SK-N-SH (cell line): ENCODE results near the gene PCBP3. TPM values are rescaled to one million over a fixed set of nuclear protein-coding genes. Genes with fewer than 3 reads are reported as not detected.

ENCODE experiments used
- CTCF ChIA-PET: fragments of 300-600, 350-600 bp; formaldehyde crosslinking; extraction: SDS; loops from one replicate; lab custom pipeline; 2021; lab: Yijun Ruan, JAX
- POLR2A ChIA-PET: fragments of 350-600 bp; sonication (Branson Sonifier 250); formaldehyde crosslinking; extraction: SDS; loops from one replicate; lab custom pipeline; 2020; ENCODE audit warnings: antibody characterized with exemption, inconsistent platforms; lab: Yijun Ruan, JAX
- DNase-seq: peaks from one replicate; pipeline ENCODE4 v3.0.0; 2012
- H2AFZ ChIP-seq: fragments of 200-600 bp; sonication (generic); 2 replicates; pipeline ENCODE4 v1.8.1; 2016; ENCODE audit warnings: antibody characterized with exemption, mild to moderate bottlenecking, low read depth
- H3F3A ChIP-seq: fragments of 200-600 bp; sonication (generic); replicated peaks from 2 replicates; pipeline ENCODE3; 2016; ENCODE audit warnings: antibody characterized with exemption, mild to moderate bottlenecking; ENCODE audit not compliant: insufficient read depth
- H3K27ac ChIP-seq, 2 experiments: fragments of 200-500 bp in 1 of 2; fragments of 200-600 bp in 1 of 2; sonication (Bioruptor generic) in 1 of 2; sonication (generic), shearing (Covaris generic) in 1 of 2; 2 replicates each; pipeline versions ENCODE4 v1.5.1 to v1.6.1; 2014 to 2016; ENCODE audit warnings: low read depth in 2 of 2, inconsistent platforms in 1 of 2, low read length in 1 of 2, mild to moderate bottlenecking in 1 of 2, mixed read lengths in 1 of 2
- H3K27me3 ChIP-seq: fragments of 200-600 bp; sonication (generic), shearing (Covaris generic); 2 replicates; pipeline ENCODE4 v1.6.1; 2016; ENCODE audit warnings: mixed run types; ENCODE audit not compliant: insufficient read depth
- H3K36me3 ChIP-seq, 2 experiments: fragments of 200-500 bp in 1 of 2; fragments of 200-600 bp in 1 of 2; sonication (Bioruptor generic) in 1 of 2; sonication (generic) in 1 of 2; replicated peaks in 1 of 2; 2 replicates each; pipeline versions ENCODE3 to v1.5.1; 2014 to 2016; ENCODE audit warnings: low read length in 1 of 2, mild to moderate bottlenecking in 1 of 2; ENCODE audit not compliant: insufficient read depth in 2 of 2, control insufficient read depth in 1 of 2
- H3K4me1 ChIP-seq, 2 experiments: fragments of 200-500 bp in 1 of 2; fragments of 200-600 bp in 1 of 2; sonication (Bioruptor generic) in 1 of 2; sonication (generic), shearing (Covaris generic) in 1 of 2; 2 replicates each; pipeline versions ENCODE4 v1.5.1 to v1.6.1; 2014 to 2016; ENCODE audit warnings: low read depth in 1 of 2, low read length in 1 of 2, mixed run types in 1 of 2; ENCODE audit not compliant: insufficient read depth in 2 of 2, control insufficient read depth in 1 of 2
- H3K4me2 ChIP-seq: fragments of 200-600 bp; sonication (generic), shearing (Covaris generic); 2 replicates; pipeline ENCODE4 v1.6.1; 2017; ENCODE audit warnings: mixed run types
- H3K4me3 ChIP-seq, 2 experiments: fragments of 200-500 bp in 1 of 2; fragments of 200-600 bp in 1 of 2; sonication (Bioruptor generic) in 1 of 2; sonication (generic), shearing (Covaris generic) in 1 of 2; 2 replicates each; pipeline versions ENCODE4 v1.5.1 to v1.8.1; 2014 to 2016; ENCODE audit warnings: low read depth in 2 of 2, inconsistent platforms in 1 of 2, low read length in 1 of 2, mild to moderate bottlenecking in 1 of 2, mixed read lengths in 1 of 2, moderate library complexity in 1 of 2
- H3K79me2 ChIP-seq: fragments of 200-600 bp; sonication (generic); 2 replicates; pipeline ENCODE4 v1.8.1; 2017; ENCODE audit warnings: mild to moderate bottlenecking; ENCODE audit not compliant: insufficient read depth
- H3K9ac ChIP-seq: fragments of 200-600 bp; sonication (generic); 2 replicates; pipeline ENCODE4 v1.6.1; 2017; ENCODE audit warnings: mixed run types
- H3K9me2 ChIP-seq: fragments of 200-600 bp; sonication (generic); 2 replicates; pipeline ENCODE4 v1.6.1; 2017; ENCODE audit warnings: mixed run types
- H3K9me3 ChIP-seq: fragments of 200-600 bp; sonication (generic); 2 replicates; pipeline ENCODE4 v1.6.1; 2017; ENCODE audit warnings: mixed run types, mild to moderate bottlenecking, moderate library complexity
- H4K20me1 ChIP-seq: fragments of 200-600 bp; sonication (generic); 2 replicates; pipeline ENCODE4 v1.6.1; 2017; ENCODE audit warnings: mild to moderate bottlenecking, mixed run types; ENCODE audit not compliant: insufficient read depth
- CHD2 ChIP-seq: fragments of 150-350 bp; IDR thresholded peaks from 2 replicates; pipeline ENCODE4 v1.6.1; 2018; ENCODE audit warnings: low read length; ENCODE audit not compliant: partially characterized antibody
- EP300 ChIP-seq, 2 experiments: IDR thresholded peaks; 2 replicates each; pipeline versions ENCODE4 v1.4.0 to v1.6.1; 2012; ENCODE audit warnings: borderline replicate concordance in 1 of 2, low read depth in 1 of 2, low read length in 1 of 2
- EZH2phosphoT487 ChIP-seq: fragments of 200-600 bp; sonication (generic); IDR thresholded peaks from 2 replicates; pipeline ENCODE4 v1.6.1; 2017; ENCODE audit warnings: low read depth, mixed run types, mild to moderate bottlenecking, antibody characterized with exemption, moderate library complexity, borderline replicate concordance
- FOSL2 ChIP-seq: IDR thresholded peaks from 2 replicates; pipeline ENCODE4 v1.4.0; 2012; ENCODE audit warnings: low read depth, mild to moderate bottlenecking, moderate library complexity, borderline replicate concordance
- GABPA ChIP-seq: IDR thresholded peaks from 2 replicates; pipeline ENCODE4 v1.4.0; 2012; ENCODE audit warnings: low read depth, mild to moderate bottlenecking
- MAX ChIP-seq: IDR thresholded peaks from 2 replicates; pipeline ENCODE4 v1.4.0; 2012; ENCODE audit warnings: low read depth
- MEF2A ChIP-seq: IDR thresholded peaks from 2 replicates; pipeline ENCODE4 v1.4.0; 2012; ENCODE audit warnings: low read depth, borderline replicate concordance
- NRF1 ChIP-seq: IDR thresholded peaks from 2 replicates; pipeline ENCODE4 v1.6.1; 2012; ENCODE audit warnings: low read depth, mild to moderate bottlenecking, low read length
- RAD21 ChIP-seq: IDR thresholded peaks from 2 replicates; pipeline ENCODE4 v1.6.1; 2012; ENCODE audit warnings: mild to moderate bottlenecking, low read length
- RFX5 ChIP-seq: IDR thresholded peaks from 2 replicates; pipeline ENCODE4 v1.6.1; 2012; ENCODE audit warnings: mild to moderate bottlenecking, improper control_type of control experiment, low read length
- RXRA ChIP-seq: IDR thresholded peaks from 2 replicates; pipeline ENCODE4 v1.4.0; 2012; ENCODE audit warnings: low read depth, mild to moderate bottlenecking, borderline replicate concordance
- SMC3 ChIP-seq: IDR thresholded peaks from 2 replicates; pipeline ENCODE4 v1.6.1; 2012; ENCODE audit warnings: low read depth, low read length, improper control_type of control experiment
- USF2 ChIP-seq: fragments of 150-350 bp; IDR thresholded peaks from 2 replicates; pipeline ENCODE4 v1.6.1; 2017; ENCODE audit warnings: antibody characterized with exemption, low read length, low read depth, borderline replicate concordance
- ZBTB33 ChIP-seq: IDR thresholded peaks from 2 replicates; pipeline ENCODE4 v1.4.0; 2012; ENCODE audit warnings: low read depth, borderline replicate concordance
- WGBS: methylation state at CpG from one replicate; pipeline ENCODE4 v1.1.6; 2017; ENCODE audit warnings: low lambda C conversion rate; 5-methylcytosine and 5-hydroxymethylcytosine counted together
- polyA plus RNA-seq, 3 experiments: library from polyadenylated mRNA; depleted of rRNA; stranded (reverse); fragments of >200 nt; gene quantifications; 2 replicates each; pipeline ENCODE4 v1.2.3, GENCODE V29; 2012
- TF ChIP-seq, protein P1 (sequence below): IDR thresholded peaks from 2 replicates; pipeline ENCODE4 v1.6.1; 2012; ENCODE audit warnings: mild to moderate bottlenecking, low read depth, low read length, moderate library complexity

PCBP3 gene
- polyA plus RNA-seq, 1 of the 3 experiments (the other 2 are of a cell fraction) = 9.5 TPM

DNA sequence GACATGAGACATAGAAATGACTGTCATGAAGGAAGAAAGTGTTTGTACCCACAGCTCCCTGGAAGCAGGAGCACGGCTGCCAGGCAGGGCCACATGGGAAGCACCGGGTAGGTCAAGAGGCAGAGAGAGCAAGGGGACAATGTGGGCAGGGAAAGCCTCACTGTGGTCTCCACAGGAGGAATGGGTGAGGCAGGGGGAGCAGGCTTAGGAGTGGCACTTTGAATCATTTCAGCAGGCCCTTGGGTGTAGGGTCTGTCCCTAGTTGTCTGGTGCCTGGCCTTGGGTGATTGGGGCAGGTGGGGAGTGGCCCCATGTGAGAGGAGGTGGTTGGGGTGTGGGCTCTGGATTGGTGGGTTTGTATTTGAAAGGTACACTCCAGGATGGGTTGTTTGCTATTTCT is 83.9 kb downstream of the PCBP3 start:
- Histone ChIP-seq H3K79me2 (0 out of 2 replicates have a peak, but pooled peaks cover 3% of the 10 kb centered on the region), H3F3A (peaks cover 3% of the 10 kb centered on the region), H3K9me3 (0 out of 2 replicates have a peak, but pooled peaks cover 4% of the 10 kb centered on the region), H3K4me2 (no peak overlapping the region), H2AFZ (no peak overlapping the region), H3K4me1 (peaks cover 0 to 44% of the 10 kb centered on the region in 2 experiments; a peak in 2 of 4 replicates)
- 86% methylated on average over 2 of the region's 2 CpGs for WGBS
- TF ChIP-seq, protein P1, sequence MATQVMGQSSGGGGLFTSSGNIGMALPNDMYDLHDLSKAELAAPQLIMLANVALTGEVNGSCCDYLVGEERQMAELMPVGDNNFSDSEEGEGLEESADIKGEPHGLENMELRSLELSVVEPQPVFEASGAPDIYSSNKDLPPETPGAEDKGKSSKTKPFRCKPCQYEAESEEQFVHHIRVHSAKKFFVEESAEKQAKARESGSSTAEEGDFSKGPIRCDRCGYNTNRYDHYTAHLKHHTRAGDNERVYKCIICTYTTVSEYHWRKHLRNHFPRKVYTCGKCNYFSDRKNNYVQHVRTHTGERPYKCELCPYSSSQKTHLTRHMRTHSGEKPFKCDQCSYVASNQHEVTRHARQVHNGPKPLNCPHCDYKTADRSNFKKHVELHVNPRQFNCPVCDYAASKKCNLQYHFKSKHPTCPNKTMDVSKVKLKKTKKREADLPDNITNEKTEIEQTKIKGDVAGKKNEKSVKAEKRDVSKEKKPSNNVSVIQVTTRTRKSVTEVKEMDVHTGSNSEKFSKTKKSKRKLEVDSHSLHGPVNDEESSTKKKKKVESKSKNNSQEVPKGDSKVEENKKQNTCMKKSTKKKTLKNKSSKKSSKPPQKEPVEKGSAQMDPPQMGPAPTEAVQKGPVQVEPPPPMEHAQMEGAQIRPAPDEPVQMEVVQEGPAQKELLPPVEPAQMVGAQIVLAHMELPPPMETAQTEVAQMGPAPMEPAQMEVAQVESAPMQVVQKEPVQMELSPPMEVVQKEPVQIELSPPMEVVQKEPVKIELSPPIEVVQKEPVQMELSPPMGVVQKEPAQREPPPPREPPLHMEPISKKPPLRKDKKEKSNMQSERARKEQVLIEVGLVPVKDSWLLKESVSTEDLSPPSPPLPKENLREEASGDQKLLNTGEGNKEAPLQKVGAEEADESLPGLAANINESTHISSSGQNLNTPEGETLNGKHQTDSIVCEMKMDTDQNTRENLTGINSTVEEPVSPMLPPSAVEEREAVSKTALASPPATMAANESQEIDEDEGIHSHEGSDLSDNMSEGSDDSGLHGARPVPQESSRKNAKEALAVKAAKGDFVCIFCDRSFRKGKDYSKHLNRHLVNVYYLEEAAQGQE = no peak
- TF ChIP-seq SMC3 (no peak), GABPA (no peak), RAD21 (no peak), MAX (no peak), ZBTB33 (no peak), RXRA (no peak), NRF1 (no peak), USF2 (no peak), FOSL2 (no peak), EZH2phosphoT487 (no peak), MEF2A (no peak), RFX5 (no peak), CHD2 (no peak), EP300 (IDR thresholded peaks at IDR 0.05; ENCODE audit: borderline replicate concordance in 1 of 2, low read depth in 1 of 2, low read length in 1 of 2) (no peak)
- TF ChIP-seq, all 33 proteins: peak for 0
- POLR2A ChIA-PET = no interaction called here
- H3K4me3 ChIP-seq = no peak overlapping the region
- H3K27me3 ChIP-seq = no peaks in the 10 kb centered on the region
- no peaks in the 10 kb centered on the region for H4K20me1 ChIP-seq
- CTCF ChIA-PET = interaction anchor here (1.3 kb wide), 1 partner anchor 9 kb away, joined by 3 read pairs; no protein-coding TSS in a partner anchor
- no peaks in the 10 kb centered on the region for H3K36me3 ChIP-seq
- H3K9me2 ChIP-seq = no peaks in the 10 kb centered on the region
- DNase-seq = no peak
- peak overlapping the region in 1 of 2 experiments; percentile 79; a peak in 1 of 4 replicates for H3K27ac ChIP-seq
- H3K9ac ChIP-seq = no peak overlapping the region
